Measurements from ENCODE around the gene FADS2.

Gene FADS2

GRCh38 chr11:61887839-61888494, 59.9 kb downstream of the FADS2 start:
- no peak for TF ChIP-seq CTCF (conservative IDR thresholded peaks at IDR 0.05)
- no peak overlapping the region for H3K27ac ChIP-seq

- H3K27ac ChIP-seq: no peak overlapping the region
- no peak for TF ChIP-seq CTCF (conservative IDR thresholded peaks at IDR 0.05)
Measured at GRCh38 chr11:61888590-61888989, 60.5 kb downstream of the FADS2 start.

- TF ChIP-seq CTCF (conservative IDR thresholded peaks at IDR 0.05): no peak
- H3K27ac ChIP-seq: peak overlapping the region; percentile 79; the same call in 1 of the 2 replicates
Measured at GRCh38 chr11:61889831-61890230, 61.7 kb downstream of the FADS2 start.

- peak overlapping the region; percentile 79 for H3K27ac ChIP-seq
- peak; percentile 50 for TF ChIP-seq CTCF (conservative IDR thresholded peaks at IDR 0.05)
Measured at GRCh38 chr11:61890529-61891330, 62.6 kb downstream of the FADS2 start.

- H3K27ac ChIP-seq: peak within 1 kb of the TSS; percentile 79
- no peak for TF ChIP-seq CTCF (conservative IDR thresholded peaks at IDR 0.05)
Measured at GRCh38 chr11:61891331-61892084, 63.4 kb downstream of the FADS2 start, which contains the start of gene FADS3. FADS3 (minus strand) TSS chr11:61891545; CDS start chr11:61891381, 164 bp downstream.

GRCh38 chr11:61892085-61892370, 63.9 kb downstream of the FADS2 start:
- H3K27ac ChIP-seq: peak overlapping the region; percentile 79
- 0 out of 2 replicates have a peak, but pooled peaks have one; percentile 19 for TF ChIP-seq CTCF (conservative IDR thresholded peaks at IDR 0.05)

- H3K27ac ChIP-seq: no peak overlapping the region
- no peak for TF ChIP-seq CTCF (conservative IDR thresholded peaks at IDR 0.05)
Measured at GRCh38 chr11:61893981-61894380, 65.9 kb downstream of the FADS2 start.
